NCI-H1930 (cell line): ENCODE measurements around the gene PLAAT5.

Experiments used
- DNase-seq, 2 experiments: peaks; one replicate each; lab custom pipeline; 2025; lab: John Stamatoyannopoulos, UW

The PLAAT5 gene

DNA sequence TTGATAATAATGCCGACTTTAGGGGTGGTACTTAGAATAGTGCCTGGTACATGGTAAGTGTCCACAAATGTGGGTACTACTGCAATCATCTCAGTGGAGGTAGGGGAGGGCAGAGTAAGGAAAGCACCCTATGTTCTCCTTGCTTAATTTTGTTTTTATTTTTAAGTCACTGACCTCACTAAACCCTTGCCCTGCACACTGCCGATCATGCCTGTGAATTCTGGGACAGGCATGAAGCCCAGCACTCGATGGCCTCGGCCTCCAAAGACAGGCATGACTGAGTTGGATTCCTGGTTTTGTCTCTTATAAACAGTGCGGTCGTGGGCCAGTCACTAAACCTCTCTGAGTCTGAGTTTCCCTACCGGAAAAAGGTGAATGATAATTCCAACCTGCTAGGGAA lies 21.8 kb upstream of the PLAAT5 start:
- no peak for DNase-seq

DNA sequence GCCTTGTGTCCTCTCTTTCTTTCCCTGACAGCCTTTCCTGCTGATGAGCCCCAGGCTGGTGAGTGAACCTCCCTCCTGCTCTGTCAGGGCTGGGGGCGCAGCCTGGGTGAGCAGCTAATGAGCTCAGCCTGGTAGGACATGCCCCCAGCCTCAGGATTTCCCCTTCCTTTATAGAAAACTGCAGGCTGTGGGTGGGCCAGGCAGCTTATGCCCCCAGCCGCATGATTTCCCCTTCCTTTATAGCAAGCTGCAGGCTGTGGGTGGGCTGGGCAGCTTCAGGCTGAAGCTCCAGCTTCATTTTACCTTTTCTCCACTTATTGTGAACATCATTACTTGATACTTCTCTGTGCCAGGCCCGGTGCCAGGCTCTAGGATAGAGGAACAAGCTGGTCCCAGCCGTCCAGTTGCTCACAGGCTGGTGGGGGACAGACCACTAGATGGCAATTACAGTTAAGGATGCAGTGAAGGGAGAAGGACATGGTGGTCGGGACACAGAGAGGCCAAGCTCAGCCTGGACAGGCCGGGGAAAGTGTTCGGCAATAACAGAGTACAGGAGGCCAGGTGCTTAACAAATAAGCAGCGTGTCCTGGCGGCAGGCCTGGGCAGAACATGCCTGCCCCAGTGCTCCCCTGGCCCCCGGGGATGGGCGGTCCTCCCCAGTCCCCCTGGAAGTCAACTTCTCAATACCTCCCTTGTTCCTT lies 20.2 kb upstream of the PLAAT5 start:
- DNase-seq, result no peak

DNA sequence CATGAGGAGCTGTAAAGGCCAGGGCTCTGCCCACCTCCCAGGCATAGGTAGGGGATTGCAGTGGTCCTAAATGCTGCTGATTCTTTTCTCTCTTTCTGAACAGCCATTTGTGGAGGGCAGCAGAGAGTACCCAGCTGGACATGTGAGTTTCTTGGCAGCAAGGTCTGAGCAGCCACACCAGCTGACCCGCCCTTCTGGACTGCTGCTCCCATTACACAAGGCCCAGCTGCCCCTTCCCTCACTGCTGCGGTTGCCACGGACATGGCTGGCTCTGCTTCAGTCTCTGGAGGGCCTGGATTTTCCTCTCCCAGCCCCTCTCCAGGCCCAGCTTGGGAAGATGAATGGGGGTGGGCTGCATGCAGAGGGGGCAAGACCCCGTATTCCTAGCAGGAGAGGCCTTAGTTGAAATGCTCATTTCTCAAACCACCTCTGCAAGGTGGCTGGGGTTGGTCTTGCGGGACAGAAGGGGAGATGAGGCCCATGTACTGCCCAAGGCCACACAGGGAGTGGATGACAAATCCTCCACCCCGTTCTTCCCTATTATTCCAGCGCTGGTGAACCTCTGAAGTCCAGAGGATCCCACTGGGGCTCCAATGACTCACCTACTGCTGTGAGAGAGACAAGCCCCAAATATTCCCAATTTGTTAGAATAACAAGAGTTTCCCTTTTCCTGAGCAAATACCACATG lies 19.5 kb upstream of the PLAAT5 start:
- DNase-seq, result no peak

DNA sequence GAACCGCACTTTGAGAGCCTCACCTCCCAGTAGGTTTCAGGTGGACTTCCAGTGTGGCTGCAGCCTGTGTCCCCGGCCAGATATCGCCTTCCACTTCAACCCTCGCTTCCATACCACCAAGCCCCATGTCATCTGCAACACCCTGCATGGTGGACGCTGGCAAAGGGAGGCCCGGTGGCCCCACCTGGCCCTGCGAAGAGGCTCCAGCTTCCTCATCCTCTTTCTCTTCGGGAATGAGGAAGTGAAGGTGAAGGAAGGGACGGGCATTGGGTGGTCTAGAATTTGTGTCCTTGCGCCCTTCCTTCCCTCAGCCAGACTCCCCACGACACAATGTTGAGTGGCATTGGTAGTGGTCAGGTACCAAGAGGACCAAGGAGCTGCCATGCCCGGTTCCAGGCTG lies 17.8 kb upstream of the PLAAT5 start:
- DNase-seq, result no peak

DNA sequence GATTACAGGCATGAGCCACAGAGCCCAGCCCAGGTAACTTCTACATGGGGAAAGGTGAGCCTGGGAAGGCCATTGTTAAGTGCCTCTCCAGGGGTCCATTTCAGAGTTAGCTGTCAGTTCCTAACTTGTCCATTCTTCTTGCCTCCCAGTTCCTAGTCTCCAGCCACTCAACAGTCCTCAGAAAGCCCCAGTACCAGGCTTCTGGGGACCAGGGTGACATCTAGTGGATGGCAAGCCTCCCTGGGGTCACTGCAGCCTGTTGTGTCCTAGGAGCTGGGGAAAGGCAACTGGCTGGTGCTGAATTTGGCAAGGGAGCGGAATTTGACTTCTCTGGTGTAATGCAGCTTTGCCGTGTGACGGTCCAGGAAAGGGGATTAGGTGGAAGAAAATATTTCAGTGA lies 17.0 kb upstream of the PLAAT5 start:
- DNase-seq, result peak in 1 of 2 experiments; percentile 34

DNA sequence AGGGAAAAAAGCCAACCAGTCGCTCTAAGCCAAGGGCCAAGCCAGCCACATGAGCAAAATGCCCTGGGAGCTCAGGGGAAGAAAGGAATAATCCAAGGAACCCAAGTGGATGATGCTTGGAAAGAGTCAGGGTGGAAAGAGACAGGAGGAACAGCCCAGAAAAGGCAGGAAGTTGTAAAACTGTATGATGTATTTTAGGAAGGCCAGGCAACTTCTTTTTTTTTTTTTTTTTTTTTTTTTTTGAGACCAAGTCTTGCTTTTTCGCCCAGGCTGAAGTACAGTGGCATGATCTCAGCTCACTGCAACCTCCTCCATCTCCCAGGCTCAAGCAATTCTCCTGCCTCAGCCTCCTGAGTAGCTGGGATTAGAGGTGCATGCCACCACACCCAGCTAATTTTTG lies 16.5 kb upstream of the PLAAT5 start:
- no peak for DNase-seq

DNA sequence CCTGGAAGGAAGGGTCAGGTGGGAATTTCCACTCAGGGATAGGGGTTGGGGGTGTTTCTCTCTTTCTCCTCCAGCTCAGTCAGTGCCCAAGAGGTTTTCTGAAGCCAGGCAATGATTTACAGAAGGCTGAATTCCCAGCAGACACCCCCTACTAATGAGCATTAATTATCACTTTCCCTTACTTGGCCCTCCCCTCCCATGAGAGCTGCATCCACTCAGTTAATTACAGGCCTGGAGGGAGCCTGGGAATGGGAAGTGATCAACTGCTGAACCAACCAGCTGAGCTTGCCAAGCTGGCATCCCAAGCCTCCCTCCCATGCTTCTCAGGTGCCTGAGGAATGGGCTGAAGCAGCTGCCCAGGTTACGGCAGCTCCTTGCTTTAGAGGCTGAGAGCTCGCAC lies 15.9 kb upstream of the PLAAT5 start:
- DNase-seq, result no peak

DNA sequence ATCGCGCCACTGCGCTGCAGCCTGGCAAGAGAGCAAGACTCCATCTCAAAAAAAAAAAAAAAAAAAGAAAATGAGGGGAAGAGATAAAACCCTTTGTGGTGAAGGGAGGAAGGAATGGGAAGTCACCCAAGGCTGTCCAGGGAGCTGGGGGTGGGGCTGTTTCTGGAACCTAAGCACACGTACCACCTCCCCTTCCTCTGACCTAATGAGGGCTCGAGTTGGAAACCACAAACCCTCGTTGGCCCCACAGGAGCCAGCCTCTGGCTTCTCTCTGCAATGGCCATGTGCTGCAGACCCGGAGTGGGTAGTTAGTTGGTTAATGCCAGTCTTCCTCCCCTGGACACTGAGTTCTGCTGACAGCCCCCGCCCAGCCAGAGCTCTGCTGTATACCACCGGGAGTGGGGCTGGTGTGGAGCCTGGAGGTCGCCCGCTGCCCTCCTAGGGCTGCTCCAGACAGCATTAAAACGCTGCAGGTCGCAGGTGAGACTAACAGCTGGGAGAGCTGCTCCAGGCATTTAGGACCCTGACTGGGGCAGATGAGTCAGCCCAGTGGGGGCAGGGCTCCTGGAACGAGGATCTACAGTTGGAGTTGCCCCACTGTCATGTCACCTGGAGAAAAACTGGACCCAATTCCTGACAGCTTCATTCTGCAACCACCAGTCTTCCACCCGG lies 15.0 kb upstream of the PLAAT5 start, which contains the start of gene LGALS12:
Gene LGALS12 (plus strand): TSS at position 228 of the 672 bp plus-strand sequence. CDS start 375 bp downstream, at position 603.
- no peak for DNase-seq

DNA sequence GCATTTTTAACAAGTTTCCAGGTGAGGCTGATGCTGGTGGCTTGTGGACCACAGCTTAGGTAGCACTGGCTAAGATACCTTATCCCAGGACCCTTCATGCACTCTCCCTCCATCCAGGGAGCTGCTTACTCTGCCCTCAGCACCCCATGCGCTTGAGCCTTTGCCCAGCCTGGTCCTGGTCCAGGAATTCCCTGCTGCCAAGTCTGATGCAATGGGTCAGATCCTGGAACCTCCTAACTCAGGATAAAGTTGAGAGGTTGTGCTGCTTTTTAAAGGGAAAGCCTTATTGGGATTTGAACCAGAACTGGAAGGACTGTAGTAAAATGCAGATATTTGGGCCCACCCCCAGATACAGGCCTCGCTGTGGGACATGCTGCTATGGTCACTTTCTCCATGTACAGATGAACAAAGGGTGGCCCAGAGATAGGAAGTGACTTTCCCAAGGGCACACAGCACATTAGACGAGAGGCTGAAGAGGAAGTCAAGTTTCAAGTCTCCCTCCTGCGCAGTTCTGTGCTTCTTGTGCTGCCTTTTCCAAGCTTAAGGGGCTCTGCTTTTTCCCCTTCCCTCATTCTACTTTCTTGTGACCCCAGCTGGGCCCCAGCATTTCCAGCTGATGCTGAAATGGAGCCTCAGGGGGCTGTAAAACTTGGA lies 14.1 kb upstream of the PLAAT5 start:
- DNase-seq, result no peak

DNA sequence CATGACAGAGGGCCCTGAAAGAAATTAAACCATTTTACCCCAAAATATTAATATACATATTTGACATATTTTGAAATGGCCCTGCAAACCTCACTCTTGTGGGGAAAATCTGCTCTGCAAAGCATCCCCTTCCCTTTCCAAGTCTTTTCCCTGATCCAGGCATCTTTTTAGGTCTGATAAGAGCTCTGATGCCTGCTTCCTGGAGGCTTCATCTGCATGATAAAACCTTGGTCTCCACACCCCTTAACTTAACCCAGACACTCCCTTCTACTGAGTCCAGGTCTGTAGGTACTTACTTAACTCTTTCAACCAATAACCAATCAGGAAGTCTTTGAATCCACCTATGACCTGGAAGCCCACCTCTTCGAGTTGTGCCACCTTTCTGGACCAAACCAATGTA lies 13.1 kb upstream of the PLAAT5 start:
- DNase-seq, result no peak

DNA sequence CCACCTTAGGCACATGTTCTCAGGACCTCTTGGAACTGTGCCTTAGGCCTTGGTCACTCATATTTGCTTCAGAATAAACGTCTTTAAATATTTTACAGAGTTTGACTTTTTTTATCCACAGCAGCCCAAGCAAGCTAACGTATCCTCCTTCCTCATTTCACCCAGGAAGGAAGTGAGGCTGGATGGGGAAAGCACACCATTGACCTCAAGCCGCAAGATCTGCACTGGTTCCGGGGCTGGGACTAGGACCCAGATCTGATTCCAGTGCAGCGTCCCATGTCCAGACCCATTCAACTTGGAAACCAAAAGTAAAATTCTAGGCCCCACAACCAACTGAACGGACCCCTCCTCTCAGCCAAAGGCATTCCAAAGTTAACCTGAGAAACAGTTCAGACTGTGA lies 12.5 kb upstream of the PLAAT5 start:
- no peak for DNase-seq

DNA sequence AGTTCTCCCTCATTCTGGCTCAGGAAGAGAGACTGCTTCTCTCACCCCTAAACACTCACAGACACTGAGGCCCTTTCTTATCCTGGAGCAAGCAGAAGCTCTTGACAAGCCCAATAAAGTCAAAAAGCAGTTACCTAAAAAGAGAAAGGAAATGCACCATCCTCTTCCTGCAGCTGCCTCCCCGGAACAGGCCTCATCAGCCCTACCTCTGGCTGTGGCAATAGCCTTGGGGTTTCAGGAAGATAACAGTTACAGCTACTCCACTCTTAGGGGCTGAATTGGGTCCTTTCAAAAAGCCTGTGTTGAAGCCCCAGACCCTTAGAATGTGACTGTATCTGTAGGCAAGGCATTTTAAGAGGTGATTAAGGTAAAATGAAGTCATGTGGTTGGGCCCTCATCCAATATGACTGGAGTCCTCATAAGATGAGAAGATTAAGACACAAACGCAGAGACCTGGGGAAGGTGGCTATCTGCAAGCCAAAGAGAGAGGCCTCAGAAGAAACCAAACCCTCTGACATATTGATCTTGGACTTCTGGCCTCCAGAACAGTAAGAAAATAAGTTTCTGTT lies 11.4 kb upstream of the PLAAT5 start:
- no peak for DNase-seq

DNA sequence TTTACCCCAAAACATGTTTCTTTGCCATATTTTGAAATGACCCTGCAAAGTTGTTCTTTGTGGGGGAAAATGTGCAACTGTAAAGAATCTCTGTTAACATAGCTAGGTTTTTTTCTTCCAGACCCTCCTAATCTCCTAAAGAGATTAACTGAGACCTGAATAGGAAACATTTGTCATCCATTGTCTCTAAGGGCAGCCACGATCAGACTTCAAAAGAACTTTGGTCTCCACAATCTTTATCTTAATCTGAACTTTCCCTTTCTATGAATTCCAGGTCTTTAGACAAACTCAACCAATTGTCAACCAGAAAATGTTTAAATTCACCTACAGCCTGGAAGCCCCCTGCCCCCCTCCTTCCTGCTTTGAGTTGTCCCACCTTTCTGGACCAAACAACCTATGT lies 10.3 kb upstream of the PLAAT5 start:
- no peak for DNase-seq

DNA sequence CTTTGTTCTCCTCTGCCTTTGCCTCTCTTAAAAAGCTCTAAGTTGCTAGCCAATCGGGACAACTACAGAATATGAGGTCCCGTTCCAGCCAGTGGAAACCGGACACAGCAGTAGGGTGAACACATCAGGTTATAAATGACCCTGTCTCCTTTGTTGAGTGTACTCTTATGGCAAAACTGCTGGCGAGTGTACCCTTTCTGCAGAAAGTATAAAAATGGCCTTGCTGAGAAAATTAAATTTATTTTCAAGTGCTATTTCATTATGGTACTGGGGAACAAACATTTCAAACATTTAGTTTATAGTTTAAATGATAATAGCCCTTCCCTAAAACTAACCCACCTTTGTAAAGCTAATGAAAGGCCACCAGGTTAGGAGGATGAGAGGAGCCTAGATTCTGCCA lies 8.9 kb upstream of the PLAAT5 start:
- DNase-seq, result no peak

DNA sequence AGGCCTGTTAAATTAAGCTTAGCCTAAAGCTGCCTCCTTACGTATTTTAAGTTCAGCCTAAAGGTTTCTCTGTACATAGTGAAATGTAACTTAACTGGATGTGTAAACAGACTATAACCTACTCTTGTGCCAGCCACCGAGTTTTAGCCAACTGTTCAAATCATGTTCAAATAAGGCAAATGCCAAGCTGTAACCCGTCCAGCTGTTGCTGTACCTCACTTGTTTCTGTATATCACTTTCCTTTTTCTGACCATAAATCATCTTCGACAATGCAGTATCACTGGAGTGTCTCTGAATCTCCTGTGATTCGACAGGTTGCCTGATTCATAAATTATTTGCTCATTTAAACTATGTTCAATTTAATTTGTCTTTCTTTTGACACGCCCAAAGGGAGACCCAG lies 4.0 kb upstream of the PLAAT5 start:
- DNase-seq, result no peak

DNA sequence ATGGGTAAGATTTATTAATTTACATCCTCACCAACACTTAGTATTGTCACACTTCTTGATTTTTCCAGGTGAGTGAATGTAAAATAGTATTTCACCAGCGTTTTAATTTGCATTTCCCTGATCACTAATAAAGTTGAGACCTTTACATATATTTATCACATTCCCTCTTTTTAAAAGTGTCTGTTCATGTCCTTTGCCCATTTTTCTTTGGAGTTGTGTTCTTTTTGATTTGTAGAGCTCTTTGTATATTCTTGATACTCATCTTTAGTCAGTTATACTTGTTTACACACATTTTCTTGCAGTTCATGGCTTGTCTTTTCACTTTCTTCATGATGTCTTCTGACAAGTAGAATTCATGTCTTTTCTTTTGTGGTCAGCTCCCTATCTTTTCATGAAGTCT lies 2.2 kb upstream of the PLAAT5 start:
- no peak for DNase-seq

DNA sequence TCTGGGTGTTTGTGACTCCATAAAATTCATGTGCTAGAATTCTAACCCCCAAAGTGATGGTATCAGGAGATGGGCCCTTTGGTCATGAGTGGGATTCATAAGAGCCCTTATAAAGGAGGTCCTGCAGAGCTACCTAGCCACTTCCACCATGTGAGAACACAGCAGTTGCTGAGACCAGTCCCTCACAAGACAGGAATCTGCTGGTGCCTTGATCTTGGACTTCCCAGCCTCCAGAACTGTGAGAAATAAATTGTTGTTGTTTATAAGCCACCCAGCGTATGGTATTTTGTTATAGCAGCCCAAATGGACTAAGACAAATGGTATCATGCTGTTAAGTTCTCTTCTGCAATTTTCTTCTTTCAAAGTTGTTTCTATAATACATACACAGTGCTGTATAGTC lies 1.5 kb upstream of the PLAAT5 start:
- no peak for DNase-seq

DNA sequence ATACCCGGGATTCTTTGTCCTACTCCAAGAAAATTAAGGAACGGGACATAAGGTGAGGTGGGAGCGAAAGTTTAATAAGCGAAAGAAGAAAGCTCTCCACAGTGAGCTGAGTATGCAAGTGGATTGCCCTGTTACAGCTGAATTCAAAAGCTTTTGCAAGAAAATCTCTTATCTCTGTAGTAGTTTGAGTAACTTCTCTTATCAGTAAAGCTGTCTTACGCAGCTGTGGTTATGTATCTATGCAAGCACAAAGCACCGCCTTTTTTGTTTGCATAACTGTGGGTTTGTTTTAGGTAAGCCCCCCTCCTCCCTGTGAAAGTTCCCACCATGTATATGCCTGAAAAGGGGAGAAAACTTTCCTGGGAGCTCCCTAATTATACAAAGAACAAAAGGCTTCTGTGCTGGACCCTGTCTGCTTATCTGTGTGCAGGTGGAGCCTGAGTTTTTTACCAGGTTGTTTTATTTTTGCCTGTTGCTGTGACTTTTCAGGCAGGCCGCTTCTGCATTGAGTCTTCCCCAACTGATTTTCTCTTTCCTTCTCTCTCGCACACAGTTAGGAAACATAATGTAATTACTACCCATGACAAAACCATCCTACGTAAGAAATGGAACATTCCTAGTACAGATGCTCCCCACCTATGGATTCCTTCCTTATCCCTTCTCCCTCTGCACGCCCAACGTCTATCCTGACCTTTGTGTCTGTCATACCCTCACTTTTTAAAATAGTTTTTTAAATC lies 837 bp upstream of the PLAAT5 start:
- no peak for DNase-seq

DNA sequence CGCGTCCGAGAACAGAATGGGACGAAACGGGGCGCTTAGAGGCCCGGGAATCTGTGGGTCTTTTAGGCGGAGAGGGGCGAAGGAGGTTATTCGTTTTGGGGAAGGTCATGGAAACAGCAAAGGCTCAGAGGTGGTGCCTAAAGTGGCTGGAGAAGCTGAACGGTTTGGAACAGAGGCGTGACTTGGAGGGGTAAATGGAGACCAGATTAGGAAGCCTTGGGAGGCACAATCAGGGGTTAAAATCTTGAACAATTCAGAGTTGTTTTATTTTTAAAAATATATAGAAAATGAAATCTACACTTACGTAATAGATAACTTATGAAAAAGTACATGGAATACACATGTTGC lies 247 bp upstream of the PLAAT5 start:
- DNase-seq, result no peak

DNA sequence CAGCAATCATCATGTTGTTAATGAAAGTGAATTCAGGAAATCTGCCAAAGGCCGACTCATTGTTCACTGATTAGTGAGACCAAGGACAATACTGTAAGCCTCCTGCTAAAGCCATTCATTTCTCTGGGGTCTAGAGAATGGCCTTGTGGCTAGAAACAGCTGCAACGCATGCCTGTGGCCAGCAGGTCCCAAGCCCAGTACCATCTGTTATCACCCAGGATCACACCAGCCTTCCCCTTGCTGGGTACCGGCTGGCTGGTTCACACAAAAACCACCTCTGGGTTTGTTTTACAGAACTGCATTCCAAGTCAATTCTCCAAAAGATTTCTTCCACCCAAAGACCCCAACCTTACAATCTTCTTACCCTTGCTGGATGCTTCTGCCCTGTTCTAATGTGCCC lies 1.1 kb downstream of the PLAAT5 start:
- no peak for DNase-seq

DNA sequence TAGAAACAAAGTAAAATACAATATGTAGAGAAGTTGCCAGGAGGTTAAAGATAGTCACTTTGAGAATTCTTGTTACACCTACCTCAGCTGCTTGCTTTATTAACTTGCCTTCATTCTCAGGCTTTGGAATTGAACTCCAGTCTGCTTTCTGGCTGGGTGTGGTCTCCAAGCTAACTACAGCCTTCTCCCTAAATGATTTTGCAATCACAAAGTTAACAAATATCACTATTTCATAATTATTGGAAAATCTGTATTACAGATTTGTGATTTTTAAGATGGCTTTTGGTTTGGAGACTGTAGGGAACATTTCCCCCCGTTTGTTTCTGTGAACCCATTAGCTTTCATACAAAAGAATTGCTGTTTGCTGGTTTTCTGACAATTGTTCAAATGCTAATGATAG lies 2.2 kb downstream of the PLAAT5 start:
- DNase-seq, result no peak

DNA sequence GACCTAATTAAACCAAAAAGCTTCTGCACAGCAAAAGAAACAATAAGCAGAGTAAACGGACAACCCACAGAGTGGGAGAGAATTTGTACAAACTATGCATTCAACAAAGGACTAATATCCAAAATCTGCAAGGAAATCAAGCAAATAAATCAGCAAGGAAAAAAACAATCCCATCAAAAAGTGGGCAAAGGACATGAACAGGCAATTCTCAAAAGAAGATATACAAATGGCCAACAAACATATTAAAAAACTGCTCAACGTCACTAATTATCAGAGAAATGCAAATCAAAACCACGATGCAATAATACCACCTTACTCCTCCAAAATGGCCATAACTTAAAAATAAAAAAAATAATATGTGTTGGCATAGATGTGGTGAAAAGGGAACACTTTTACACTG lies 5.2 kb downstream of the PLAAT5 start:
- DNase-seq, result no peak
